ENCODE measurements around the gene HCK.
"Not testable (repeated sequence)": the region's sequence is repeated elsewhere in the genome, so short reads cannot be mapped to it uniquely, and the experiment has no call there.

Gene HCK

GRCh38 chr20:32109392-32110172, 57.5 kb downstream of the HCK start, which contains the start of gene TM9SF4:
TM9SF4 (plus strand) TSS chr20:32109714; CDS start chr20:32109741, 27 bp downstream.
- DNase-seq: peak; percentile 91

DNA sequence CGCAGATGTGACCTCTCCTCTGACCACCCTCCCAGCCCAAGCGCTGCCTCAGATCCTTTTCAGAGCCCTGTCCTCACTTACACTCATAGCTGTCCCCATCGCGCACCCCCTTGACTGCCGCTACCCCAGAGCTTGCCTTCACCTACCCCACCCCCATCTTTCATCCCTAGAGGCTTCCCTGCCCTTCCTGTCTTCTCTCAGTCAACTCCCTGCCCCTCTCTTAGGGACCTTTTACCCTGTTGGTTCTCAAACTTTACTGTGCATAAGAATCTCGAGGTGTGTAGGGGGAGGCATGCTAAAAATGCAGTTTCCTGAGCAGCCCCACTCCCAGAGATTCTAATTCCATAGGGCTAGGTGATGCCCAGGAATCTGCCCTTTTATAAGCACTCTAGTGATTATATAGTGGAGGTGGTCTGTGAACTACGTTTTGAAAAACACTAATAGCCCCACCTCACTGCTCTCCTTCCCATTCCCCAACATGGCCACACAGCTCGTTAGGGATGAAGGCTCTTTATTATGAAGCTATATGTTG, 58.2 kb downstream of the HCK start:
- DNase-seq: no peak

DNA sequence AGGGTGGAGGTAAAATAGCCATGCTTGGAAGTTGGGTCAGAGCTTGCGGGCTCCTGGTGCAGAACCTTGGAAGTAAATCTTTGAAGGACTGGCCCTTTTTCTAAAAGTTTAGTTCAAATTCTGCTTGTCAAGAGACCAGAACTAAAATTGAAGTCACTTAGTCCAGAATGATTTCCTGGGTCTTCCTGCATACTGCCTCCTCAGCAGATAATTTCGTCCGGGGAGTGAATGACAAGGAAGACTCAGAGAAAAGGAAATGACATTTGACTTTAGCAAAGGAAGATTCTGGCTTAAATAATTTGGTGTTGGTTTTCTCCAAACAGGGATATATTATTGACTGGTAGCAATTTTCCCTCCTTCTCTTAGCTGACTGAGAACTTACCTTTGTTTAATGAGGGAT, 58.7 kb downstream of the HCK start:
- no peak for DNase-seq

- no peak for DNase-seq
These were observed 59.2 kb downstream of the HCK start for GRCh38 chr20:32111156-32111686.

DNA sequence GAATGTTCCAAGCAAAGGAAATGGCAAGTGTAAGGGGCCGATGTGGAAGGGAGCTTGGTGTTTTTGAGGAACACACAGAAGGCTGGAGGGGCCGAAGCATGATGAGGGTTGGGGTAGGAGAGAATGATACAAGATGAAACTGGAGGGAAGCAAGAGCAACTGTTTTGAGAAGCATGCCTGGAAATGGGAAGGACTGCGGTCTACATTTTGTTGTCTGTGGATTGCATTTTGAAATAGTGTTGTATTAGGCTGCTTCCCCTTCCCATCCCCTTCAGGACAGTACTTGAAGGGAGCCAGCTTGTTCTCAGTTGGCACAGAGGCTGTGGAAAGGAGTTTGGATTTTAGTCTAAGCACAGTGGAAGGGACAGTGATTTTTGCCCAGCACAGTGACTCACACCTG, 59.7 kb downstream of the HCK start:
- no peak for DNase-seq

GRCh38 chr20:32112841-32113240, 60.8 kb downstream of the HCK start:
- no peak for DNase-seq

GRCh38 chr20:32113591-32114260, 61.7 kb downstream of the HCK start:
- no peak for DNase-seq

DNA sequence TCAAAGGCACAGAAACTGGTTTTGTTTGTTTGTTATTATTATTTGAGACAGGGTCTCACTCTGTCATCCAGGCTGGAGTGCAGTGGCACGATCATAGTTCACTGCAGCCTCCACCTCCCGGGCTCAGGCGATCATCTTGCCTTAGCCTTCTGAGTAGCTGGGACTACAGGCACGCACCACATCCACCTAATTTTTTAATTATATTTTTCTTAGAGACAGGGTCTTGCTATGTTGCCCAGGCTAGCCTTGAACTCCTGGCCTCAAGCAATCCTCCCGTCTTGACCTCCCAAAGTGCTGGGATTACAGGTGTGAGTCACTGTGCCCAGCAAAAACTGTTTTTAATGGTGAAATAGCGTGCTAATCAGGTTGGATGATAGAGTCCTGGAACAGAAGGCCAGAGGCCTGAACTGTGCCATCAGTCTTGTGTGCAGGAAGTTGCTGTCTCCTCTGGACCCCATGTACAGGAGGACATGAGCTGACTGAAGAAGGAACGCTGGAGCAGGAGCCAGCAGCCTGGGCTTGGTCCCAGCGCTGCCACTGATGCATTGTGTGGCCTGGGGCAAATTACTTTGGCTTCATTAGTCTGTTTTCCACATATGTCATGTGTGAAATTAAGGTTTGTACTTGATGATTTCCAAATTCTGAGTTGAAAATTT, 62.4 kb downstream of the HCK start:
- DNase-seq: no peak

DNA sequence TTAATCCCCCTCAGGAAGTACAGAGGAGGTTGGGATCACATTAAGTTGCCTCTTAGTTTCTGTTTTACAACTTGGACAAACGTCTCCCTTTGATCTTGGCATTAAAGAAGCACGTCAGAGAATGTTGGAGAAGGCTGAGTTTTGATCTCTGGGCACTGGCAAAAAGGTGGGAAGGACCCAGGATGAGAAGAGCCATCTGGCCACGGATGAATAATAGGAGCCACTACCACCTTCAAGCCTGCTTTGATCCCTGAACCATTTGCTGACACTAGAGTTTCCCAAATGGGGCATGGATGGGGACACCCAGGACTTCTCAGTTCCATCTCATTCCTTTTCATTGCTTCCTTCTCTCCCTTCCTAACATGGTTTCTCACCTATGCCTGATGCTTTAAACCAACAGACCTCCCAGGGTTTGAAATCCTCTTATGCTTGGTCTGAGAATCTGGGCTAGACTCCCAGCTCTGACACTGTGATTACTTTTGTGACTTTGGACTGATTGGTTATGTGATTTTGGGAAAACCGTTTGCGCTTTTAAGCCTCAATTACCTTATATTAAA, 63.2 kb downstream of the HCK start:
- DNase-seq: no peak

DNA sequence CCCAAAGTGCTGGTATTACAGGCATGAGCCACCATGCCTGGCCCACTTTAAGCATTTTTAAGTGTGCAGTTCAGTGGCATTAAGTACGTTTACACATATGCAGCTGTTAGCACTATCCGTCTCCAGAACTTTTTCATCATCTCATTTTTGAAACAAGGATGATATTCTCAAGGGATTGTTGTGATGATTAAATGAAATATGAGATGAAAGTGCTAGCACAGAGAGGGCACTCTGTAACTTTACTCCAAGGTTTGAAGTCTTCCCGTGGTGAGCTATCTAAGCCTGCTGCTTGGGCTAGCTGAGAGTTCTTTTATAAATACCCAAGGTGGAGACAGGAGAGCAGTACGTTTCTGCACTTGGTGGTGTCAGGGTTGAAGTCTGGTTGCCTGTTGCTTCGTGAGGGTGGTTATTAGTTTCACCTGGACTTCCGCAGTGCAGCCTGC, 64.1 kb downstream of the HCK start:
- DNase-seq: no peak

- DNase-seq: not testable (repeated sequence)
These were observed 64.8 kb downstream of the HCK start for GRCh38 chr20:32116796-32117195.

DNA sequence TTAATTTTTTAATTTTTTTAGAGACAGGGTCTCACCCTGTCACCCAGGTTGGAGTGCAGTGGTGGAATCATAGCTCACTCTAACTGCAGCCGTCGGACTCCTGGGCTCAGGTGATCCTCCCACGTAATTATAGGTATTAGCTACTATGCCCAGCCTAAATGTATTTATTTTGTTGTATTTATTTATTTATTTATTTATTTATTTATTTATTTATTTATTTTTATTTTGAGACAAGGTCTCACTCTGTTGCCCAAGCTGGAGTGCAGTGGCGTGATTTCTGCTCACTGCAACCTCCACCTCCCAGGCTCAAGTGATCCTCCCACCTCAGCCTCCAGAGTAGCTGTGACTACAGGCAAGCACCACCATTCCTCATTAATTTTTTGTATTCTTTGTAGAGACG, 66.4 kb downstream of the HCK start:
- not testable (repeated sequence) for DNase-seq

DNA sequence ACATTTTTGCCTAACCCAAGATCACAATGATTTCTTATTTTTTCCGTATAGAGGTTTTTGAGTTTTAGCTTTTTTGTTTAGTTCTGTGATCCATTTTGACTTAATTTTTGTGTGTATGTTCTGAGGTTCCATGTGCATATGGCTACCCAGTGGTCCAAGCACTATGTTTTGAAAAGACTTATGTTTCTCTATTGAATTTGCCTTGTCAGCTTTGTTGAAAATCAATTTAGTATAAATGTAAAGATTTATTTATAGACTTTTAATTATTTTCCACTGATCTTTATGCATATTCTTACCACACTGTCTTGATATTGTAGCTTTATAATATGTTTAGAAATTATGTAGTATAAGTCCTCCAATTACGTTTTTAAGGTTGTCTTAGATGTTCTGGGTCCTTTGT, 67.7 kb downstream of the HCK start:
- no peak for DNase-seq

GRCh38 chr20:32121908-32122307, 69.9 kb downstream of the HCK start:
- DNase-seq: not testable (repeated sequence)

DNA sequence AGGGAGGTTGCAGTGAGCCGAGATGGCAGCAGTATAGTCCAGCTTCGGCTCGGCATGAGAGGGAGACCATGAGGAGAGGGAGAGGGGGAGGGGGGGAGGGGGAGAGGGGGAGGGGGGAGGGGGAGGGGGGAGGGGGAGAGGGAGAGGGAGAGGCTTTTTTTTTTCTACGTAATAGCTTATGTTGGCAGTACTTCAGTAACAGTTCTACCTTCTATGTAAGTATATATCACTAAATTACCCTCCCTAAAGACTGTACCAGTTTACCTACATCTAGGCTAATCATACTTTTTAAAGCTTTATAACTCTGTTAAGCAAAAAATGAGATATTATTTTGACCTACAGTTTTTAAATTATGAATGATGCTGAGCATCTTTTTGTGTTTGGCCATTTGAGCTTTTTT, 71.0 kb downstream of the HCK start:
- DNase-seq: no peak

- DNase-seq: no peak
These were observed 72.9 kb downstream of the HCK start for GRCh38 chr20:32124916-32125454.

DNA sequence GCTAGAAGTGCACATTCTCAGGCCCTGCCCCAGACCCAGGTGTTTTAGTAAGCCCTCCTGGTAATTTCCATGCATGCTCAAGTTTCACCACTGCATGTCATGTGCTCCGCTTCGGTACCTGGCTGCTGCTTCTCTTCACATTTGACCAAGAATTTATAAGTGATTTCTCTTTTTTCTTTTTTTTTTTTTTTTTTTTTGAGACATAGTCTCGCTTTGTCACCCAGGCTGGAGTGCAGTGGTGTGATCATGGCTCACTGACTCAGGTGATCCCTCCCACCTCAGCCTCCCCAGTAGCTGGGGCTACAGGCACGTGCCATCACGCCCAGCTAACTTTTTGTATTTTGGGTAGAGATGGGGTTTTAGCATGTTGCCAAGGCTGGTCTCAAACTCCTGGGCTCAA, 73.5 kb downstream of the HCK start:
- DNase-seq: no peak

- no peak for DNase-seq
These were observed 74.9 kb downstream of the HCK start for GRCh38 chr20:32126919-32127318.

- no peak for DNase-seq
These were observed 75.3 kb downstream of the HCK start for GRCh38 chr20:32127347-32127746.

DNA sequence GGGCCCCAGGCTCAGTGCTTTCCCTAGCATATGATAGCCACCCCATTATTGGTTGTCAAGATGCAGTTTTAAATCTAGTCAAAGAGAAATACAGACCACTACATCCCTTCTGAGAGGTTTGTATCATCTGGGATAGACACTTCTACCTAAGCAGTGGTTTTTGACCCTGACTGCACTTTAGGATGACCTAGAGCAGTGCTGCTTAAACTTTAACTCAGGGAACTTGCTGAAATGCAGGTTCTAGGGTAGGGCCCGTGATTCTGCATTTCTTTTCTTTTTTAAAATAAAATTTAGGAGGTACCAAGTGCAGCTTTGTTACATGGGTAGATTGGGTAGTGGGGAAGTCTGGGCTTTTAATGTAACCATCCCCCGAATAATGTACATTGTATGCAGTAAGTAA, 76.1 kb downstream of the HCK start:
- DNase-seq: no peak

GRCh38 chr20:32129863-32130262, 77.8 kb downstream of the HCK start:
- no peak for DNase-seq

DNA sequence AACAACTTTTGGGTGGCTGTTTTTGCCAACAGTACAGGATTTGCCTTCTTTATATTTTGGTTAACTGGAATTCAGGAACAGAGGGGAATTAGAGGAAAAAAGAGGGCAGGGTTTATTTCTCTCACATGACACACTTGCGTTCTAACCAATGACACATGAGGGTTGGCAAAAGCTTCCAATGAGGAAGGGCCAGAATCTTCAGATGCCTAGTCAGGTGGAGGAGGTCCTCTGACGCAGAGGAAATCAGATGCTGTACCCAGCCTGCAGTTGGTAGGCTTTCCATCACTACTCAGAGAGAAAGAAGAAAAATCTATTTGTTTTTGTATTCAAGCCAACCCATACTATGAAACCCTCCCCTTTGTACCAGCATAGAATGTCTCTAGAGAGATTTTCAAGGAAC, 78.3 kb downstream of the HCK start:
- no peak for DNase-seq

- DNase-seq: no peak
These were observed 78.9 kb downstream of the HCK start for GRCh38 chr20:32130965-32131364.

Data from CD4-positive, alpha-beta T cell treated with Interleukin-6 for 4 hours (primary cell).